ENCODE data around the gene ST8SIA1. TPM values are rescaled to one million over a fixed set of nuclear protein-coding genes. Genes with fewer than 3 reads are reported as not detected.

ST8SIA1 gene
- total RNA-seq, 1 experiment from 2014 or later, result not detected

- Histone ChIP-seq H3K79me2 (ENCODE audit: insufficient read depth, low read length) (no peaks in the 10 kb centered on the region), H3K27me3 (ENCODE audit: insufficient read depth, low read length) (peaks cover 10% of the 10 kb centered on the region; the same call in 1 of the 2 replicates), H3K9me2 (ENCODE audit: insufficient read depth) (no peaks in the 10 kb centered on the region), H4K20me1 (ENCODE audit: insufficient read depth) (no peaks in the 10 kb centered on the region), H3K9me3 (ENCODE audit: control insufficient read depth in 1 of 2, insufficient read depth in 1 of 2, low read depth in 1 of 2, low read length in 2 of 2) (no peaks in the 10 kb centered on the region), H3K4me3 (replicated peaks in 1 of 2; ENCODE audit: low read depth in 1 of 2, low read length in 2 of 2) (no peak overlapping the region), H2AFZ (ENCODE audit: low read depth, low read length, poor library complexity, severe bottlenecking) (no peak overlapping the region), H3K27ac (ENCODE audit: low read depth, low read length) (no peak overlapping the region), H3K4me2 (ENCODE audit: low read length) (no peak overlapping the region), H3K9ac (ENCODE audit: low read length) (no peak overlapping the region), H3K36me3 (ENCODE audit: control insufficient read depth in 1 of 2, insufficient read depth in 2 of 2, low read length in 2 of 2) (no peaks in the 10 kb centered on the region), H3K4me1 (ENCODE audit: control insufficient read depth in 1 of 2, insufficient read depth in 2 of 2, low read length in 2 of 2) (no peaks in the 10 kb centered on the region)
- no peak for TF ChIP-seq ATF3 (IDR thresholded peaks at IDR 0.05)
- TF ChIP-seq EZH2 (IDR thresholded peaks at IDR 0.05), result no peak
- no peak for TF ChIP-seq ZFX (IDR thresholded peaks at IDR 0.05)
- TF ChIP-seq POLR2AphosphoS5 (IDR thresholded peaks at IDR 0.05; ENCODE audit: low read depth, low read length), result no peak
- no peak for ATAC-seq
- DNase-seq (ENCODE audit: low read depth, low spot score), result no peak
- intact Hi-C loops (cut with micrococcal nuclease), result no loop called here
- POLR2A ChIA-PET, result no interaction called here
- CTCF ChIA-PET, result no interaction called here
- BruUV-seq (replicated peaks), result no TSS peak
- RAD21 ChIA-PET (ENCODE audit: low non-redundant PET in 1 of 2, low total read pairs in 2 of 2, uncharacterized antibody in 2 of 2, unreplicated experiment in 2 of 2), result no interaction called here
These were observed 13.4 kb downstream of the ST8SIA1 start for GRCh38 chr12:22321018-22321605.

- Histone ChIP-seq H3K79me2 (ENCODE audit: insufficient read depth, low read length) (no peaks in the 10 kb centered on the region), H3K36me3 (ENCODE audit: control insufficient read depth in 1 of 2, insufficient read depth in 2 of 2, low read length in 2 of 2) (no peaks in the 10 kb centered on the region), H3K9ac (ENCODE audit: low read length) (no peak overlapping the region), H3K4me1 (ENCODE audit: control insufficient read depth in 1 of 2, insufficient read depth in 2 of 2, low read length in 2 of 2) (no peaks in the 10 kb centered on the region), H3K27me3 (ENCODE audit: insufficient read depth, low read length) (peaks cover 10% of the 10 kb centered on the region; the same call in 1 of the 2 replicates), H2AFZ (ENCODE audit: low read depth, low read length, poor library complexity, severe bottlenecking) (no peak overlapping the region), H3K4me3 (replicated peaks in 1 of 2; ENCODE audit: low read depth in 1 of 2, low read length in 2 of 2) (no peak overlapping the region), H3K9me2 (ENCODE audit: insufficient read depth) (no peaks in the 10 kb centered on the region), H3K4me2 (ENCODE audit: low read length) (no peak overlapping the region), H3K9me3 (ENCODE audit: control insufficient read depth in 1 of 2, insufficient read depth in 1 of 2, low read depth in 1 of 2, low read length in 2 of 2) (no peaks in the 10 kb centered on the region), H3K27ac (ENCODE audit: low read depth, low read length) (no peak overlapping the region), H4K20me1 (ENCODE audit: insufficient read depth) (no peaks in the 10 kb centered on the region)
- BruUV-seq (replicated peaks), result no TSS peak
- POLR2A ChIA-PET, result no interaction called here
- intact Hi-C loops (cut with micrococcal nuclease), result no loop called here
- DNase-seq (ENCODE audit: low read depth, low spot score) (no peak), ATAC-seq (no peak)
- CTCF ChIA-PET, result no interaction called here
- RAD21 ChIA-PET (ENCODE audit: low non-redundant PET in 1 of 2, low total read pairs in 2 of 2, uncharacterized antibody in 2 of 2, unreplicated experiment in 2 of 2), result no interaction called here
- TF ChIP-seq JUND (IDR thresholded peaks at IDR 0.05) (no peak), YY1 (IDR thresholded peaks at IDR 0.05; ENCODE audit: extremely low read depth, insufficient replicate concordance, low read depth, low read length) (no peak), POLR2AphosphoS5 (IDR thresholded peaks at IDR 0.05; ENCODE audit: low read depth, low read length) (no peak), MAX (IDR thresholded peaks at IDR 0.05) (no peak), CTCF (IDR thresholded peaks at IDR 0.05 in 2 of 3, conservative IDR thresholded peaks at IDR 0.05 in 1 of 3; ENCODE audit: borderline replicate concordance in 1 of 3, insufficient read depth in 1 of 3, low read depth in 2 of 3, low read length in 2 of 3) (no peak), ELF1 (IDR thresholded peaks at IDR 0.05; ENCODE audit: borderline replicate concordance, low read depth) (no peak), ZNF274 (IDR thresholded peaks at IDR 0.05; ENCODE audit: low read depth, low read length) (no peak), TCF7L2 (IDR thresholded peaks at IDR 0.05; ENCODE audit: borderline replicate concordance, extremely low read depth, insufficient read depth, insufficient read length) (no peak), SRF (IDR thresholded peaks at IDR 0.05; ENCODE audit: low read depth) (no peak), EZH2 (IDR thresholded peaks at IDR 0.05) (no peak), CEBPB (IDR thresholded peaks at IDR 0.05; ENCODE audit: low read depth) (no peak), REST (IDR thresholded peaks at IDR 0.05; ENCODE audit: low read depth) (no peak)
These were observed 16.3 kb downstream of the ST8SIA1 start for GRCh38 chr12:22318108-22318737.
